ENCODE measurements around the gene FCAR.
"Not testable (repeated sequence)": the region's sequence is repeated elsewhere in the genome, so short reads cannot be mapped to it uniquely, and the experiment has no call there.

DNA sequence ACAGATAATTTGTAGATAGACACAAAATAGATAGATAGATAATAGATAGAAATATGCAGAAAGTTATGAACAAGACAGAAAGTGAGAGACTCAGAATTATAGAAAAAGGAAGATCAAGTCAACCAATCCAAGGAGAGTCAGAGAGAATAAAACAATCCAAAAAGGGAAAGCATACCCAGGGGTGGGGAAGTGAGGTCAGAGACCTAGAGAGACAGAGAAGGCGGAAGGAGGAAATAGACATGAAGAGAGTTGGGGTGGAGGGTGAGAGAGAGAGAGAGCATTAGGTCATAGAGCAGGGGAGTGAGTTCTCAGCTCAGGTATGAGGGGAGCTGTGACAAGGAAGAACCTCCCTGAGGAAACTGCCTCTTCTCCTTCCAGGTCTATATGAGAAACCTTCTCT lies 18.8 kb upstream of the FCAR start:
- not testable (repeated sequence) for TF ChIP-seq SUZ12 (IDR thresholded peaks at IDR 0.05; ENCODE audit: extremely low read depth, insufficient read depth, insufficient read length); YY1 (IDR thresholded peaks at IDR 0.05; ENCODE audit: insufficient read depth, insufficient read length)

All from NT2/D1 (cell line).